Stomach smooth muscle (tissue), 2 donors: ENCODE data around the gene PRXL2A.
"Not testable (repeated sequence)": the region's sequence is repeated elsewhere in the genome, so short reads cannot be mapped to it uniquely, and the experiment has no call there.

Source experiments
- H3K27ac ChIP-seq: one replicate; pipeline ENCODE4 v1.7.0; 2013; ENCODE audit warnings: mild to moderate bottlenecking, low read length, inconsistent platforms
- H3K27me3 ChIP-seq, 2 donors: one replicate each; pipeline ENCODE4 v1.7.0; 2013; ENCODE audit warnings: low read length in 2 of 2; ENCODE audit not compliant: insufficient read depth in 2 of 2, control insufficient read depth in 1 of 2
- H3K36me3 ChIP-seq, 2 donors: one replicate each; pipeline ENCODE4 v1.7.0; 2013; ENCODE audit warnings: low read length in 2 of 2; ENCODE audit not compliant: control insufficient read depth in 2 of 2, insufficient read depth in 2 of 2
- H3K4me1 ChIP-seq: one replicate; pipeline ENCODE4 v1.7.0; 2013; ENCODE audit warnings: low read length; ENCODE audit not compliant: control insufficient read depth, insufficient read depth
- H3K4me3 ChIP-seq, 2 donors: one replicate each; pipeline ENCODE4 v1.7.0; 2013; ENCODE audit warnings: low read length in 2 of 2
- H3K9ac ChIP-seq, 2 donors: one replicate each; pipeline ENCODE4 v1.7.0; 2013; ENCODE audit warnings: low read length in 2 of 2, mild to moderate bottlenecking in 1 of 2
- H3K9me3 ChIP-seq, 2 donors: one replicate each; pipeline ENCODE4 v1.7.0; 2013; ENCODE audit warnings: low read length in 2 of 2; ENCODE audit not compliant: control insufficient read depth in 2 of 2
- donor health status: healthy.
- donor health status: Pancreatic carcinoma.

Gene PRXL2A

GRCh38 chr10:80477813-80478212, 69.5 kb downstream of the PRXL2A start:
- H3K9me3 ChIP-seq = no peaks in the 10 kb centered on the region
- H3K27me3 ChIP-seq = no peaks in the 10 kb centered on the region
- H3K4me3 ChIP-seq = no peak overlapping the region
- H3K9ac ChIP-seq = no peak overlapping the region
- no peak overlapping the region for H3K27ac ChIP-seq
- no peaks in the 10 kb centered on the region for H3K36me3 ChIP-seq
- peaks cover 13% of the 10 kb centered on the region for H3K4me1 ChIP-seq

GRCh38 chr10:80480373-80480772, 72.0 kb downstream of the PRXL2A start:
- not testable (repeated sequence) for H3K27me3 ChIP-seq, H3K36me3 ChIP-seq, H3K9me3 ChIP-seq, H3K27ac ChIP-seq, H3K4me3 ChIP-seq, H3K9ac ChIP-seq, H3K4me1 ChIP-seq

GRCh38 chr10:80480852-80481251, 72.5 kb downstream of the PRXL2A start:
- Histone ChIP-seq H3K36me3 (no peaks in the 10 kb centered on the region), H3K4me3 (no peak overlapping the region), H3K27me3 (no peaks in the 10 kb centered on the region), H3K27ac (no peak overlapping the region), H3K9me3 (no peaks in the 10 kb centered on the region), H3K4me1 (no peaks in the 10 kb centered on the region), H3K9ac (no peak overlapping the region)

GRCh38 chr10:80484243-80484642, 75.9 kb downstream of the PRXL2A start:
- Histone ChIP-seq H3K4me1 (peaks cover 14% of the 10 kb centered on the region), H3K27ac (no peak overlapping the region), H3K9ac (no peak overlapping the region), H3K36me3 (peaks cover 0 to 3% of the 10 kb centered on the region in 2 donors), H3K9me3 (no peaks in the 10 kb centered on the region), H3K27me3 (no peaks in the 10 kb centered on the region), H3K4me3 (no peak overlapping the region)

GRCh38 chr10:80484676-80485075, 76.3 kb downstream of the PRXL2A start:
- peaks cover 3 to 7% of the 10 kb centered on the region in 2 donors for H3K36me3 ChIP-seq
- no peak overlapping the region for H3K27ac ChIP-seq
- H3K9me3 ChIP-seq = no peaks in the 10 kb centered on the region
- H3K4me1 ChIP-seq = peaks cover 14% of the 10 kb centered on the region
- no peak overlapping the region for H3K4me3 ChIP-seq
- H3K27me3 ChIP-seq = no peaks in the 10 kb centered on the region
- no peak overlapping the region for H3K9ac ChIP-seq

GRCh38 chr10:80485076-80485945, 77.0 kb downstream of the PRXL2A start:
- Histone ChIP-seq H3K4me3 (no peak overlapping the region), H3K27ac (no peak overlapping the region), H3K4me1 (peaks cover 14% of the 10 kb centered on the region), H3K9me3 (no peaks in the 10 kb centered on the region), H3K36me3 (peaks cover 3 to 13% of the 10 kb centered on the region in 2 donors), H3K27me3 (no peaks in the 10 kb centered on the region), H3K9ac (no peak overlapping the region)

- Histone ChIP-seq H3K27me3 (no peaks in the 10 kb centered on the region), H3K4me1 (peaks cover 14% of the 10 kb centered on the region), H3K27ac (no peak overlapping the region), H3K4me3 (no peak overlapping the region), H3K9me3 (no peaks in the 10 kb centered on the region), H3K36me3 (peaks cover 7 to 20% of the 10 kb centered on the region in 2 donors), H3K9ac (no peak overlapping the region)
Measured at GRCh38 chr10:80485946-80486764, 77.8 kb downstream of the PRXL2A start.
